Measurements from ENCODE around the gene KCNJ14.

KCNJ14 gene

GRCh38 chr19:48489608-48490216, 34.3 kb downstream of the KCNJ14 start:
- no peak for DNase-seq (ENCODE audit: extremely low read depth, low read depth)
- TF ChIP-seq CTCF (IDR thresholded peaks at IDR 0.05; ENCODE audit: low read depth, low read length): peak; percentile 98

GRCh38 chr19:48490981-48491792, 35.8 kb downstream of the KCNJ14 start:
- DNase-seq (ENCODE audit: extremely low read depth, low read depth): no peak
- TF ChIP-seq CTCF (IDR thresholded peaks at IDR 0.05; ENCODE audit: low read depth, low read length): no peak

GRCh38 chr19:48491793-48492123, 36.4 kb downstream of the KCNJ14 start:
- no peak for DNase-seq (ENCODE audit: extremely low read depth, low read depth)
- TF ChIP-seq CTCF (IDR thresholded peaks at IDR 0.05; ENCODE audit: low read depth, low read length): no peak

GRCh38 chr19:48492925-48493717, 37.7 kb downstream of the KCNJ14 start:
- no peak for TF ChIP-seq CTCF (IDR thresholded peaks at IDR 0.05; ENCODE audit: low read depth, low read length)
- DNase-seq (ENCODE audit: extremely low read depth, low read depth): peak; percentile 96

GRCh38 chr19:48493718-48494401, 38.5 kb downstream of the KCNJ14 start:
- no peak for TF ChIP-seq CTCF (IDR thresholded peaks at IDR 0.05; ENCODE audit: low read depth, low read length)
- no peak for DNase-seq (ENCODE audit: extremely low read depth, low read depth)

GRCh38 chr19:48495396-48495795, 40.0 kb downstream of the KCNJ14 start:
- no peak for DNase-seq (ENCODE audit: extremely low read depth, low read depth)
- TF ChIP-seq CTCF (IDR thresholded peaks at IDR 0.05; ENCODE audit: low read depth, low read length): no peak
